CD8-positive, alpha-beta memory T cell (primary cell): Measurements from ENCODE around the gene PTOV1. TPM values are rescaled to one million over a fixed set of nuclear protein-coding genes. Genes with fewer than 3 reads are reported as not detected.

Experiments
- CTCF ChIA-PET: fragments of 350-600 bp; sonication (Branson Sonifier 250); formaldehyde crosslinking; loops from one replicate; lab custom pipeline; 2021; ENCODE audit warnings: antibody characterized with exemption; lab: Charles Lee
- POLR2A ChIA-PET: fragments of 350-600 bp; sonication (Branson Sonifier 250); formaldehyde crosslinking; loops from one replicate; lab custom pipeline; 2021; ENCODE audit warnings: antibody characterized with exemption; lab: Charles Lee
- DNase-seq, 5 donors: peaks; one replicate each; pipeline versions ENCODE4 v3.0.0 to v3.0.0-alpha.2; 2020 to 2022; ENCODE audit warnings: mixed read lengths in 1 of 5
- H3K27ac ChIP-seq: one replicate; pipeline ENCODE4 v1.7.0; 2013; ENCODE audit warnings: low read depth, mild to moderate bottlenecking, low read length, moderate library complexity
- H3K27me3 ChIP-seq: 2 replicates; pipeline ENCODE4 v1.7.0; 2013; ENCODE audit warnings: low read length, mild to moderate bottlenecking; ENCODE audit not compliant: insufficient read depth, poor library complexity, severe bottlenecking
- H3K36me3 ChIP-seq: 2 replicates; pipeline ENCODE4 v1.7.0; 2013; ENCODE audit warnings: mild to moderate bottlenecking, low read length, moderate library complexity; ENCODE audit not compliant: insufficient read depth
- H3K4me1 ChIP-seq: 2 replicates; pipeline ENCODE4 v1.7.0; 2013; ENCODE audit warnings: mild to moderate bottlenecking, low read length, moderate library complexity; ENCODE audit not compliant: insufficient read depth
- H3K4me3 ChIP-seq: 2 replicates; pipeline ENCODE4 v1.7.0; 2013; ENCODE audit warnings: mild to moderate bottlenecking, low read length
- H3K9me3 ChIP-seq: 2 replicates; pipeline ENCODE4 v1.7.0; 2013; ENCODE audit warnings: mild to moderate bottlenecking, low read length
- H3K27ac Mint-ChIP-seq, 8 donors: one replicate each; pipeline ENCODE4 v1.8.0; 2020 to 2021; ENCODE audit warnings: mixed read lengths in 8 of 8, mild to moderate bottlenecking in 6 of 8, inconsistent platforms in 3 of 8, moderate library complexity in 3 of 8
- H3K27me3 Mint-ChIP-seq, 2 donors: one replicate each; pipeline ENCODE4 v1.8.0; 2020 to 2021; ENCODE audit warnings: mixed read lengths in 2 of 2, mild to moderate bottlenecking in 1 of 2, moderate library complexity in 1 of 2
- H3K36me3 Mint-ChIP-seq, 3 donors: one replicate each; pipeline ENCODE4 v1.8.0; 2020 to 2021; ENCODE audit warnings: mixed read lengths in 3 of 3, inconsistent platforms in 1 of 3, mild to moderate bottlenecking in 1 of 3
- H3K4me1 Mint-ChIP-seq, 3 donors: one replicate each; pipeline ENCODE4 v1.8.0; 2020 to 2021; ENCODE audit warnings: mixed read lengths in 3 of 3, inconsistent platforms in 1 of 3, mild to moderate bottlenecking in 1 of 3
- H3K4me3 Mint-ChIP-seq, 7 donors: one replicate each; pipeline ENCODE4 v1.8.0; 2020 to 2021; ENCODE audit warnings: mixed read lengths in 7 of 7, mild to moderate bottlenecking in 6 of 7, moderate library complexity in 4 of 7, inconsistent platforms in 2 of 7
- H3K9me3 Mint-ChIP-seq, 5 donors: one replicate each; pipeline ENCODE4 v1.8.0; 2020 to 2022; ENCODE audit warnings: mixed read lengths in 5 of 5, mild to moderate bottlenecking in 3 of 5, moderate library complexity in 2 of 5, inconsistent platforms in 1 of 5
- polyA plus RNA-seq: library from polyadenylated mRNA; unstranded; fragments of 300-500 nt; fragmentation: Illumina TruSeq; gene quantifications from one replicate; pipeline ENCODE4 v1.2.3, GENCODE V29; 2021
- total RNA-seq, 2 experiments: library from RNA; stranded (reverse); gene quantifications; one replicate each; pipeline ENCODE4 v1.2.3, GENCODE V29; 2021

Gene PTOV1
- total and polyA plus RNA-seq, 3 experiments from 2014 or later, result 47.7 to 93.7 (median 91.9) TPM

- DNase-seq, result peak in 1 of 5 donors; percentile 49
- ChIA-PET POLR2A (interaction anchor here (0.6 to 1.1 kb wide), 2 partner anchors 11 to 191 kb away, joined by 3 to 4 read pairs; no protein-coding TSS in a partner anchor), CTCF (interaction anchor here (1.8 kb wide), 1 partner anchor 20 kb away, joined by 6 read pairs; no protein-coding TSS in a partner anchor)
- Mint-ChIP-seq H3K27ac (peak overlapping the region in 7 of 8 donors; percentile 66 to 97 (median 89)), H3K4me1 (peaks cover 21 to 36% (median 27%) of the 10 kb centered on the region in 3 donors), H3K9me3 (peaks cover 0 to 3% (median 0%) of the 10 kb centered on the region in 5 donors), H3K36me3 (peaks cover 0 to 17% (median 0%) of the 10 kb centered on the region in 3 donors), H3K4me3 (peak overlapping the region in 2 of 7 donors; percentile 84 to 86), H3K27me3 (peaks cover 0 to 4% of the 10 kb centered on the region in 2 donors)
- Histone ChIP-seq H3K4me3 (peak overlapping the region; percentile 73), H3K36me3 (no peaks in the 10 kb centered on the region), H3K27ac (peak overlapping the region; percentile 71), H3K4me1 (peaks cover 44% of the 10 kb centered on the region), H3K9me3 (no peaks in the 10 kb centered on the region), H3K27me3 (no peaks in the 10 kb centered on the region)
These were observed 19.4 kb downstream of the PTOV1 start for GRCh38 chr19:49870309-49870901.

- H3K27ac Mint-ChIP-seq, result peak overlapping the region in 5 of 8 donors; percentile 29 to 93 (median 68)
These were observed 20.5 kb downstream of the PTOV1 start for GRCh38 chr19:49871349-49871985.

GRCh38 chr19:49872245-49873128, 21.5 kb downstream of the PTOV1 start:
- peak overlapping the region in 3 of 8 donors; percentile 10 to 73 (median 72) for H3K27ac Mint-ChIP-seq
- peaks cover 0 to 8% (median 0%) of the 10 kb centered on the region in 3 donors for H3K36me3 Mint-ChIP-seq

More at GRCh38 chr19:49871349-49871985, 20.5 kb downstream of the PTOV1 start:
- no peaks in the 10 kb centered on the region for H3K36me3 ChIP-seq
- Mint-ChIP-seq H3K9me3 (peaks cover 0 to 3% (median 0%) of the 10 kb centered on the region in 5 donors), H3K4me3 (peak overlapping the region in 4 of 7 donors; percentile 20 to 55 (median 36)), H3K27me3 (peaks cover 0 to 4% of the 10 kb centered on the region in 2 donors), H3K36me3 (peaks cover 0 to 15% (median 0%) of the 10 kb centered on the region in 3 donors), H3K4me1 (peaks cover 24 to 33% (median 27%) of the 10 kb centered on the region in 3 donors)
- H3K27me3 ChIP-seq, result no peaks in the 10 kb centered on the region
- H3K9me3 ChIP-seq, result no peaks in the 10 kb centered on the region
- peak in 1 of 5 donors; percentile 45 for DNase-seq
- CTCF ChIA-PET, result no interaction called here
- no peak overlapping the region for H3K27ac ChIP-seq
- no peak overlapping the region for H3K4me3 ChIP-seq
- peaks cover 41% of the 10 kb centered on the region for H3K4me1 ChIP-seq
- POLR2A ChIA-PET, result interaction anchor here (0.6 kb wide), 1 partner anchor 192 kb away, joined by 3 read pairs; no protein-coding TSS in a partner anchor

GRCh38 chr19:49873129-49873521, 22.2 kb downstream of the PTOV1 start:
- Mint-ChIP-seq H3K4me1 (peaks cover 18 to 31% (median 27%) of the 10 kb centered on the region in 3 donors), H3K36me3 (peaks cover 0 to 8% (median 2%) of the 10 kb centered on the region in 3 donors), H3K4me3 (no peak overlapping the region), H3K9me3 (peaks cover 0 to 3% (median 0%) of the 10 kb centered on the region in 5 donors), H3K27me3 (peaks cover 0 to 1% of the 10 kb centered on the region in 2 donors), H3K27ac (no peak overlapping the region)
- Histone ChIP-seq H3K4me1 (peaks cover 32% of the 10 kb centered on the region), H3K9me3 (no peaks in the 10 kb centered on the region), H3K27ac (no peak overlapping the region), H3K36me3 (no peaks in the 10 kb centered on the region), H3K4me3 (no peak overlapping the region), H3K27me3 (no peaks in the 10 kb centered on the region)
- ChIA-PET POLR2A (no interaction called here), CTCF (no interaction called here)
- no peak for DNase-seq

More at GRCh38 chr19:49872245-49873128, 21.5 kb downstream of the PTOV1 start:
- Histone ChIP-seq H3K9me3 (no peaks in the 10 kb centered on the region), H3K27ac (no peak overlapping the region), H3K4me3 (no peak overlapping the region), H3K27me3 (no peaks in the 10 kb centered on the region), H3K4me1 (peaks cover 36% of the 10 kb centered on the region), H3K36me3 (no peaks in the 10 kb centered on the region)
- ChIA-PET CTCF (no interaction called here), POLR2A (no interaction called here)
- Mint-ChIP-seq H3K9me3 (peaks cover 0 to 3% (median 0%) of the 10 kb centered on the region in 5 donors), H3K4me3 (peak overlapping the region in 5 of 7 donors; percentile 20 to 69 (median 39)), H3K4me1 (peaks cover 18 to 27% (median 24%) of the 10 kb centered on the region in 3 donors), H3K27me3 (peaks cover 0 to 3% of the 10 kb centered on the region in 2 donors)
- no peak for DNase-seq

GRCh38 chr19:49873834-49874233, 22.9 kb downstream of the PTOV1 start:
- ChIA-PET CTCF (no interaction called here), POLR2A (interaction anchor here (0.5 kb wide), 1 partner anchor 63 kb away, joined by 3 read pairs; no protein-coding TSS in a partner anchor)
- Histone ChIP-seq H3K9me3 (no peaks in the 10 kb centered on the region), H3K4me1 (peaks cover 32% of the 10 kb centered on the region), H3K27ac (no peak overlapping the region), H3K4me3 (no peak overlapping the region), H3K27me3 (no peaks in the 10 kb centered on the region), H3K36me3 (no peaks in the 10 kb centered on the region)
- peaks cover 0 to 3% of the 10 kb centered on the region in 2 donors for H3K27me3 Mint-ChIP-seq
- H3K9me3 Mint-ChIP-seq, result no peaks in the 10 kb centered on the region
- peak overlapping the region in 1 of 7 donors; percentile 18 for H3K4me3 Mint-ChIP-seq
- no peak for DNase-seq
- H3K36me3 Mint-ChIP-seq, result peaks cover 0 to 10% (median 2%) of the 10 kb centered on the region in 3 donors
- H3K4me1 Mint-ChIP-seq, result peaks cover 21 to 38% (median 34%) of the 10 kb centered on the region in 3 donors
- H3K27ac Mint-ChIP-seq, result peak overlapping the region in 1 of 8 donors; percentile 39

GRCh38 chr19:49874503-49875157, 23.7 kb downstream of the PTOV1 start:
- H3K4me3 Mint-ChIP-seq, result peak overlapping the region in 3 of 7 donors; percentile 20 to 78 (median 54)
- H3K27me3 Mint-ChIP-seq, result peaks cover 0 to 3% of the 10 kb centered on the region in 2 donors
- ChIA-PET POLR2A (interaction anchor here (0.5 kb wide), 1 partner anchor 27 kb away, joined by 4 read pairs; no protein-coding TSS in a partner anchor), CTCF (no interaction called here)
- peaks cover 25 to 45% (median 38%) of the 10 kb centered on the region in 3 donors for H3K4me1 Mint-ChIP-seq
- no peaks in the 10 kb centered on the region for H3K9me3 Mint-ChIP-seq
- peaks cover 30% of the 10 kb centered on the region for H3K4me1 ChIP-seq
- no peak overlapping the region for H3K4me3 ChIP-seq
- H3K27me3 ChIP-seq, result no peaks in the 10 kb centered on the region
- no peaks in the 10 kb centered on the region for H3K9me3 ChIP-seq
- no peak for DNase-seq
- H3K27ac Mint-ChIP-seq, result peak overlapping the region in 5 of 8 donors; percentile 40 to 84 (median 61)
- H3K36me3 ChIP-seq, result no peaks in the 10 kb centered on the region
- no peak overlapping the region for H3K27ac ChIP-seq
- peaks cover 0 to 18% (median 4%) of the 10 kb centered on the region in 3 donors for H3K36me3 Mint-ChIP-seq

GRCh38 chr19:49875177-49875576, 24.2 kb downstream of the PTOV1 start:
- Histone ChIP-seq H3K27ac (peak overlapping the region; percentile 98), H3K36me3 (peaks cover 2% of the 10 kb centered on the region), H3K4me1 (peaks cover 27% of the 10 kb centered on the region), H3K4me3 (peak overlapping the region; percentile 78), H3K27me3 (no peaks in the 10 kb centered on the region), H3K9me3 (no peaks in the 10 kb centered on the region)
- Mint-ChIP-seq H3K27ac (peak overlapping the region in 5 of 8 donors; percentile 40 to 81 (median 61)), H3K36me3 (peaks cover 0 to 22% (median 4%) of the 10 kb centered on the region in 3 donors), H3K27me3 (peaks cover 0 to 3% of the 10 kb centered on the region in 2 donors), H3K4me3 (peak overlapping the region in 2 of 7 donors; percentile 54 to 78), H3K4me1 (peaks cover 23 to 42% (median 36%) of the 10 kb centered on the region in 3 donors), H3K9me3 (no peaks in the 10 kb centered on the region)
- ChIA-PET POLR2A (interaction anchor here (3.0 kb wide), 1 partner anchor 8 kb away, joined by 33 read pairs; the partner anchor contains the start of gene PNKP), CTCF (no interaction called here)
- DNase-seq, result no peak
